ENCODE results near the gene ATP5ME.
"Not testable (repeated sequence)": the region's sequence is repeated elsewhere in the genome, so short reads cannot be mapped to it uniquely, and the experiment has no call there.

ATP5ME gene

GRCh38 chr4:704971-705277 lies 30.8 kb upstream of the ATP5ME start:
- no peak for DNase-seq

DNA sequence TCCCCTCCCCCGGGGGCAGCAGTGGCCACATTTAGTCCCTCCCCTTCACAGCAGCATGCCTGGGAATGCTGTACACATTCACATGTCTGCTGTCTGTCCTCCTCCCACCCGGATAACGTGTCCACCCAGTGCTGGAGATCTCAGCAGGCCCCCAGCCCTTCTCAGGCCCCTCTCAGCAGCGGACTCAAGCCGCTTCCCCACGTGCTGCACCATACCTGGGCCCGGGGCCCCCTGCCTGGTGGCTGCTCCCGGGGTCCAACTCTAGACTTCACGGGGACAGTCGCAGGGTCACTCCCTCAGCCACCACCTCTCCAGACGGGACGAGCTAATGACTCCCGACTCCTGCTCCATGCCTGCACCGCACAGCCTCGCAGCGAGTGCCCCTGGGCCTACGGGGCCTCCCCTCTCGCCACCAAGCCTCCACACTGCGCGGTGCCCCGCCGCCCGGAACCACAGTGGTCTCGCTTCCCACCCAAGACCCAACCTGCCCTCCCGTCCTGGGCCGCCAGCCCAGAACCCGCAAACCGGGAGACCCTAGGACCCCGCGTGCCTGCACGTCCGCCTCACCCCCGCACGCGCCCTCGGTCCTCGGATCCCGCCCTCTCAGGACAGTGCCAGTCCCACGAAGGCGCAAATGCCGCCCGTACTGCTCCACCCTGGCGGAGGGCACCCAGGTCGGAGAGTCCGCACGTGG lies 30.3 kb upstream of the ATP5ME start:
- no peak for DNase-seq

- no peak for DNase-seq
Measured at GRCh38 chr4:703336-704197, 29.5 kb upstream of the ATP5ME start.

- no peak for DNase-seq
Measured at GRCh38 chr4:702618-703048, 28.6 kb upstream of the ATP5ME start.

- DNase-seq, result no peak
Measured at GRCh38 chr4:700587-701264, 26.6 kb upstream of the ATP5ME start.

DNA sequence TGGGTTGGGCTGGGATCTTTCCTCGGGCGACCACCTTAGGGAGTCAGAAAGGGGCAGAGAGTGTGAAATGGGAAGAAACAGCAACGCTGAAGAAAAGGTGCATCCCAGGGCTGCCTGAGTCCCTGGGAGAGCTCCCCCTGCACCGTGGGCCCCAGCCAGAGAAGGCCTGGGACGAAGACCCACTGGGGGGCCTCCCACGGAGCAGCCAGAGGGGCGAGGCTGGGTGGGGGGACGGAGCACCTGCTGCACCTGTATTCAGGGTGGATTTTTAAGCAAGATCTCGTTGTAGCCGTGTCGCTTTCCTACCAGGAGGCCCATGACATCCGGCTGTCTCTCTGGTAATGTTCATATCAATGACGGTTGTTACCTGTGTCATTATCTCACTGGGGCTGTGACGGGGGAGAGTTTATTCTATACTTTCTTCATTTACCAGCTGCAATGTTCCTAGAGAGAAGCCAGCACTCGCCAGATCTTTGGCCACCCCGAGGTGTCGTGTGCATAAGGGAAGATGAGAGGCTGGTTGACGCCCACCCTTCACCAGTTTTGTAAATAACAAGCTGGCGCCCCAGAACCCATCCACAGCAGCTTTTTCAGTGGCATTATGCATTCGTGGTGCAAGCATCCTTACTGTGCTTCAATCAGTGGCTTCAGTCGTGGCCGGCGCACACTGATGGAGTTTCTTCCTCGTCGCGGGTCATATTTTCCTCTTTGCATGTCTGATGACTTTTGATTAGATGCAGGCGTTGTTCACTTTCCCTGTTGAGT lies 25.9 kb upstream of the ATP5ME start:
- DNase-seq, result no peak

DNA sequence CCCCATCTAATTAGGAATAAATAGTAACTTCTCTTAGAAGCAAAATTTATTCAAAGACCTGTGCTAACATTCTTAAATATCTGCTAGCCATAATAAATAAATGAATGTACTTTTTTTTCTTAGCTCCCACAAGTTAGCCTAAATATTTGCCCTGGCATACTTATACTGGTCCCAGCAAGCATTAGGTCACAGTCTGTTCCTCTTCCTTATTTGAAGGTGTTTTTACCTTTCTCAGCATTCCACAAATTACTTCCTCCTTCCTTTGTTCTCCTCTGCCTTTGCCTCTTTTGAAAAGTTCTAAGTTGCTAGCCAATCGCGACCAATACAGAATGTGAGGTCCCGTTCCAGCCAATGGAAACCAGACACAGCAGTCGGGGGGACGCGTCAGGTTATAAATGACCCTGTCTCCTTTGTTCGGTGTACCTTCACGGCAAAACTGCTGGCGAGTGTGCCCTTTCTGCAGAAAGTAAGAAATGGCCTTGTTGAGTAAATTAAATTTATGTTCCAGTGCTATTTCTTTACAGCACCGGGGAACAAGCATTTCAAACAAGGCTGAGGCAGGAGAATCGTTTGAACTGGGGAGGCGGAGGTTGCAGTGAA lies 20.4 kb upstream of the ATP5ME start:
- not testable (repeated sequence) for DNase-seq

- DNase-seq, result no peak
Measured at GRCh38 chr4:692771-693554, 18.9 kb upstream of the ATP5ME start.

- DNase-seq, result no peak
Measured at GRCh38 chr4:689723-690122, 15.6 kb upstream of the ATP5ME start.

GRCh38 chr4:688854-689681 lies 15.0 kb upstream of the ATP5ME start, which contains the start of gene SLC49A3:
SLC49A3 (minus strand) TSS chr4:689151; CDS start chr4:689127, 24 bp downstream.
- peak; percentile 47 to 85 (median 70) for DNase-seq

DNA sequence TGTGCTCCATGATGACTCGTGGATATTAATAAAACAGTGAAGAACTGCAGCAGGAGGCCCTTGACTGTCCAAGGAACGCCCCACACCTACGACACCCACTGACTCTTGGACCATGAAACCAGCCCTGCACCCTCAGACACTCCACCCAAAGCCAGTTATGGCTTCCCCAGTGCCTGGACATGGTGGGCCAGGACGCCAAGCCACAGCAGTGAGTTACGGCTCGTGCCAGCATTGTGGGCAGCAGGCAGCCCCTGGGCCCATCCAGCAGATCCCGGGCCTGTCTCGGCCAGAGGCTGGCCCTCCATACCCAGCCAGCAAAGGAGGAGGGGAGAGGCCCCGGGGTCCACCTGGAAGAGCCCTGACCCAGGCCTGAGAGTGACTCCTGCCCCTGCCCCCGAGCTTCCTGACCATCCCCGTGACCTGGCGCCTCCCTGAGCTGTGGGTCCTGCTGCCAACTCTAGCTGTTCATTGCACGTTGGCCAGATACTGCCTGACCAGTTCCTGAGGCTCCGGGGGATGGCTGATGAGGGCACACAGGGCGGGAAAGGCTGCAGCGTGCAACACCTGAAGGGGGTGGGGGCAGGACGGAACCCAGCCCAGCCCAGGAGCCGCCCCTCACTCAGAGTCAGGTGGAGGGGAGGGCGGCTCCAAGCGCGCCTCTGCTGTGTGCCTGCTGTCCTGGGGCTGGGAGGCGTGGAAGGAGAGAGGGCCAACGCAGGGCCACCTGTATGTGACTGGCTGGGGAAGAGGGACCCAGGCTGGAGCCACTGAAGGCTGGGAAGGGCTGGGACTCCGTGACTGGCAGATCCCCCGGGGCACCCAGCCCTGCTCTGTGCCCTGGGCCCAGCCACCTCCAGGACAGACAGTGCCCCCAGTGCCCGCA lies 14.1 kb upstream of the ATP5ME start:
- peak in 1 of 4 experiments; percentile 38 for DNase-seq

DNA sequence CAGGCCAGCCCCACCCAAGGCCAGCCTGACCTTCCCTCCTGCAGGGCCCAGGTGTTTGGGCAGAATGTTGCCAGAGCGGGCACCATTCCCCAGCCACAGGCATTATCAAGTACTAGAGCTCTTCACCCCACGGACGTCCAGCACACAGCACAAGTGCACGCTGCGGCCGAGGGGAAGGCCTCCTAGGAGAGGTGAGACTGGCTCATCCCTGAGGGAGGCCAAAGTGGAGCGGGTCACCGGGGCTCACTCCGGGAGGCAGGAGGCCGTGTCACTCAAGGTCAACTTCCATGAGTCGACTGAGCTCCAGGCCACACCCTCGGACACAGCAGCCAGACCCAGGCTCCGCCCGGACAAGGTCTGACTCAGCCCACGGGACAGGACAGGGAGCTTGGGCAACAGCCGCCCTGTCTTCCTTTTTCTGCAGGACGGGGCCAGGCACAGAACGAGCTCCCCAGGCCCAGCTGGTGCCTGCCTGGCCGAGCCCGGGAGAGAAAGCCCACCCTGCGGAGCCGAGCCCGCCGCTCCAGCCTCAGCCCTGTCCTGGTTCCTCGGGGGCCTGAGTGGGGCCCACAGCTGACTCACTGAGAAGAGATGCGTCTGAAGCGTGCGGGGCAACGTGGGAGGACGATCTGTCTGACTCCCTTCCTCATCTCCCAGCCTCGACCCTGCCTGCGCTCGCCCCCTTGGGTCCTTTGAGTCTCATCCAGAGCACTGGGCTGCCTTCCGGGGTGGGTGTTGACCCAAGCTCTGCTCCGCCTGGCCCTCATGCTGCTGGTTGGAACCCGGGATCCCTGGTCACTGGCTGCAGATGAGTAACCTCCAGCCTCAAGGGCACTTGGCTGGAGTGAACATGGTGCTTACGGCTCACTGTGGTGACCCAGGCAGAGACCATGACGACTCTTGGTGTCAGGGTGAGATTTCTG lies 13.2 kb upstream of the ATP5ME start:
- DNase-seq, result peak; percentile 94 to 98 (median 97)

GRCh38 chr4:686413-687040 lies 12.5 kb upstream of the ATP5ME start:
- no peak for DNase-seq

GRCh38 chr4:685679-686412 lies 11.8 kb upstream of the ATP5ME start:
- no peak for DNase-seq

DNA sequence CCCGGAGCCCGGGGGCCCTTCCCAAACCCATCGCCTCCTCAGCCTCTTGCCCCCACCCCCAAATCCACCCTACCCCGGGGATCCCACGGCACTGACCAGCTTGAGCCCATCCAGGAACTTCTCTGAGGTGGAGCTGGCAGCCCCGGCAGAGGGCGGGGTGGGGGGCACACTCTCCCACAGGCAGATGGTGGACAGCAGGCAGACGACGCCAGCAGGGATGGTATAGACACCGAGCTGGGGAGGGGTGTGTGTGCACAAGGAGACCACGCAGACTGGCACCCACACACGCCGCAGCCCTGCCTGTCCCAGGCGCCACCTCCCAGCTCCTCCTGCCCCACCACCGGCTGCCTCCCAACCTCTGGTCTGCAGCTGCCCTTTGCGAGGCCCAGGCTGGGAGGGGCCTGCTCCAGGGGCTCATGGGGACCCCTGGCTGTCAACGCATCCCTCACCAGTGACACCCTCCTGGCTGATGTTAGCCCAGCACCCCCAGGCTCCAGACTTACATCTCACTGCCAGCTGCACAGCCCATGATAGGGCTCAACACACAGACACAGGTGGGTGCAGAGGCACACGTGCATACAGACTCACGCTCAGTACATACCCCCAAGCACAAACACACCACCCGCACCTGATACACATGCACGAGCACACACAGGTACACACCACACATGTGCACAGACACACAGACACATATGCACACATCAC lies 10.7 kb upstream of the ATP5ME start:
- DNase-seq, result no peak

DNA sequence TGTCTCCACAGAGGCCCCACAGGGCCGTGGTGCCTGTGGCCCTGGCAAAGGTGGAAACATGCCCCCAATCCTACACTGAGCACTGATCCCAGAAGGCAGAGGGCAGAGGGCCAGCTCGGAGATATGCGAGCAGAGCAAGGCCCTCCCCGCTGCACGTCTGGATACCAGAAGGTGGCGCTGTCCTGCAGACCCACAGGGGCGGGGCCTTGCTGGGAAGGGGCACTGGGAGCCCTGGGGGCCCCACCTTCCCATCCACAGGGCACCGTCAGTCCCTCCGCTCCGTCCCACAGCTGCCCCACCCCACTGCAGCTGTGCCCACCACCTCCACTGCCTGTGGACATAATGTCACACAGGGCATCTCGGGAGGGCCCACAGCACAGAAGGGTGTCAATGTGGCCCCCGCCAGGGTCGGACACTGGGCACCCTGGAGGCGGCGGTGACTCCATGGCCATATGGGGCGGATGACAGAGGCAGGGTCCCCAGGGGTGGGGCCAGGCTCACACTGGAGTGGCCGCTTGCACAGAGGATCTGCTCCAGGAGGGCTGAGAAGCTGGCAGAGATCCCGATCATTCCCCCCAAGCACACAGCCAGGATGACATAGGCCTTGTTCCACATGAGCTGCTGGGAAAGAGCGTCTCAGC lies 10.0 kb upstream of the ATP5ME start:
- peak; percentile 62 to 83 (median 77) for DNase-seq

All from suppressor macrophage (primary cell).